GM21529 (cell line): ENCODE measurements around the gene RNF167.

Experiments
- ATAC-seq: cut with Tn5 transposase; IDR thresholded peaks from one replicate; pipeline ENCODE4 v1.9.1; 2021; ENCODE audit not compliant: unreplicated experiment

RNF167 gene

GRCh38 chr17:4939796-4940554 lies at the start of gene RNF167, which contains the start of gene SLC25A11:
RNF167 (plus strand) TSS chr17:4940268; CDS start chr17:4940910, 642 bp downstream.
SLC25A11 (minus strand) TSS chr17:4940046; CDS start chr17:4939910, 136 bp downstream.
- peak; percentile 69 for ATAC-seq

- no peak for ATAC-seq
Measured at GRCh38 chr17:4891411-4892410, 48.4 kb upstream of the RNF167 start.

- ATAC-seq = no peak
Measured at GRCh38 chr17:4892499-4893221, 47.4 kb upstream of the RNF167 start.

- no peak for ATAC-seq
Measured at GRCh38 chr17:4893272-4893671, 46.8 kb upstream of the RNF167 start.

- no peak for ATAC-seq
Measured at GRCh38 chr17:4893721-4894560, 46.1 kb upstream of the RNF167 start.

- ATAC-seq = no peak
Measured at GRCh38 chr17:4895121-4895520, 44.9 kb upstream of the RNF167 start.

GRCh38 chr17:4895657-4896331 lies 44.3 kb upstream of the RNF167 start:
- no peak for ATAC-seq

- no peak for ATAC-seq
Measured at GRCh38 chr17:4896332-4897197, 43.5 kb upstream of the RNF167 start.

- ATAC-seq = no peak
Measured at GRCh38 chr17:4897198-4897687, 42.8 kb upstream of the RNF167 start.

- no peak for ATAC-seq
Measured at GRCh38 chr17:4897785-4898184, 42.3 kb upstream of the RNF167 start.

- no peak for ATAC-seq
Measured at GRCh38 chr17:4898351-4898750, 41.7 kb upstream of the RNF167 start.

- ATAC-seq = no peak
Measured at GRCh38 chr17:4898927-4899326, 41.1 kb upstream of the RNF167 start.

GRCh38 chr17:4899341-4900230 lies 40.5 kb upstream of the RNF167 start, which contains the start of gene C17orf107:
C17orf107 (plus strand) TSS chr17:4899536; CDS start chr17:4899763, 227 bp downstream.
- ATAC-seq = no peak

- no peak for ATAC-seq
Measured at GRCh38 chr17:4900231-4901107, 39.6 kb upstream of the RNF167 start.

GRCh38 chr17:4901108-4901647 lies 38.9 kb upstream of the RNF167 start:
- no peak for ATAC-seq
